ENCODE results near the gene SYT2. TPM values are rescaled to one million over a fixed set of nuclear protein-coding genes. Genes with fewer than 3 reads are reported as not detected.
"Not testable (repeated sequence)": the region's sequence is repeated elsewhere in the genome, so short reads cannot be mapped to it uniquely, and the experiment has no call there.

The SYT2 gene
- total RNA-seq, 1 experiment from 2014 or later, result 0.69 TPM

DNA sequence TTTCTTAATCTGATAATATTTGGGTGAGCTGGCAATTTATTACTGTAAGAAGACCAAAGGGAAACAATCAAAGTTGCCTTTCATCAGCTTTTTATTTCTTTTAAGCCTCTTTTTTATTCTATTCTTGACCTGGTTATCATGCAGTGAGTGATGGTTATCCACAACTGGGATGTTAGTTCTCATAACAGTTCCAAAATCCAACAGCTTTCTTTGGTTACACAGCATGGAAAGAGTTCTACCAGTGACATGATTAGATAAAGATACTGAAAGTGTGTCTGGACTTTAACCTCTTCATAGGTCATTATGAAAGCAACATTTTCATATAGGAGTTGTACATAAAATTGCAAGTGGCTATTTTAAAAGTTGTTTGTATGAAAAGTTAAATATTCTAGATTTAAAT is 163.0 kb downstream of the SYT2 start:
- no peak overlapping the region for H3K27ac ChIP-seq (ENCODE audit: low read depth, low read length, poor library complexity, severe bottlenecking)
- ChIA-PET CTCF (no interaction called here), POLR2A (ENCODE audit: low non-redundant PET) (no interaction called here)
- H3K36me3 ChIP-seq (ENCODE audit: insufficient read depth, low read length, poor library complexity, severe bottlenecking), result no peaks in the 10 kb centered on the region
- H3K4me1 ChIP-seq (ENCODE audit: insufficient read depth, low read length, poor library complexity, severe bottlenecking), result peaks cover 6% of the 10 kb centered on the region
- no peaks in the 10 kb centered on the region for H3K27me3 ChIP-seq (replicated peaks; ENCODE audit: insufficient read depth, low read depth, low read length, poor library complexity)
- intact Hi-C loops (cut with micrococcal nuclease; ENCODE audit: unreplicated experiment), result no loop called here
- H3K9me3 ChIP-seq (ENCODE audit: low read depth, low read length, poor library complexity, severe bottlenecking), result no peaks in the 10 kb centered on the region
- no peak overlapping the region for H3K4me3 ChIP-seq (ENCODE audit: low read depth, low read length, poor library complexity, severe bottlenecking)
- TF ChIP-seq EZH2 (IDR thresholded peaks at IDR 0.05; ENCODE audit: borderline replicate concordance, low read depth, low read length, poor library complexity, severe bottlenecking), result no peak
- TF ChIP-seq, protein P1, sequence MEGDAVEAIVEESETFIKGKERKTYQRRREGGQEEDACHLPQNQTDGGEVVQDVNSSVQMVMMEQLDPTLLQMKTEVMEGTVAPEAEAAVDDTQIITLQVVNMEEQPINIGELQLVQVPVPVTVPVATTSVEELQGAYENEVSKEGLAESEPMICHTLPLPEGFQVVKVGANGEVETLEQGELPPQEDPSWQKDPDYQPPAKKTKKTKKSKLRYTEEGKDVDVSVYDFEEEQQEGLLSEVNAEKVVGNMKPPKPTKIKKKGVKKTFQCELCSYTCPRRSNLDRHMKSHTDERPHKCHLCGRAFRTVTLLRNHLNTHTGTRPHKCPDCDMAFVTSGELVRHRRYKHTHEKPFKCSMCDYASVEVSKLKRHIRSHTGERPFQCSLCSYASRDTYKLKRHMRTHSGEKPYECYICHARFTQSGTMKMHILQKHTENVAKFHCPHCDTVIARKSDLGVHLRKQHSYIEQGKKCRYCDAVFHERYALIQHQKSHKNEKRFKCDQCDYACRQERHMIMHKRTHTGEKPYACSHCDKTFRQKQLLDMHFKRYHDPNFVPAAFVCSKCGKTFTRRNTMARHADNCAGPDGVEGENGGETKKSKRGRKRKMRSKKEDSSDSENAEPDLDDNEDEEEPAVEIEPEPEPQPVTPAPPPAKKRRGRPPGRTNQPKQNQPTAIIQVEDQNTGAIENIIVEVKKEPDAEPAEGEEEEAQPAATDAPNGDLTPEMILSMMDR (conservative IDR thresholded peaks at IDR 0.05; ENCODE audit: low read depth, low read length), result no peak
- no peak for DNase-seq (ENCODE audit: low spot score)
- no TSS peak for BruUV-seq (replicated peaks)

DNA sequence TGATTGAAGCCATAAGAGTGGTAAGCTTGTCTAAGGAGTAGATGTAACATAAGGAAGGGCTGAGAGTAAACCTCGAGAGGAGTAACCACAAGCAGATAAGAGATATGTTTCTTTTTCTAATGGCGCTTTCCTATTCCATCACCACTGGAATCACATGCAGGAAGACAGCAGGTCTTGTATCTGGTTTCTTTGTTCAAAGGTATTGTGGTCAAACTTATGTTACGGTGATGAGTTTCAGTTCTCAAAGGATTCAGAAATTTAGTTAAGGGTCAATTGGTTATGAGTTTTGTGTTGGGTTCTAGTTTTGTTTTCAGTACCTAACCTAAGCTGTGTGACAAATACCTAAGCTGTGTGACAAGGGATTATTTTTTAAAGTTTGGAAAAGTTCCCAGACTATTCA is 163.5 kb downstream of the SYT2 start:
- H3K36me3 ChIP-seq (ENCODE audit: insufficient read depth, low read length, poor library complexity, severe bottlenecking); POLR2A ChIA-PET (ENCODE audit: low non-redundant PET); H3K27me3 ChIP-seq (replicated peaks; ENCODE audit: insufficient read depth, low read depth, low read length, poor library complexity); H3K9me3 ChIP-seq (ENCODE audit: low read depth, low read length, poor library complexity, severe bottlenecking); CTCF ChIA-PET; intact Hi-C loops (cut with micrococcal nuclease; ENCODE audit: unreplicated experiment); H3K4me1 ChIP-seq (ENCODE audit: insufficient read depth, low read length, poor library complexity, severe bottlenecking); H3K4me3 ChIP-seq (ENCODE audit: low read depth, low read length, poor library complexity, severe bottlenecking); H3K27ac ChIP-seq (ENCODE audit: low read depth, low read length, poor library complexity, severe bottlenecking); DNase-seq (ENCODE audit: low spot score); BruUV-seq (replicated peaks): not testable (repeated sequence)

DNA sequence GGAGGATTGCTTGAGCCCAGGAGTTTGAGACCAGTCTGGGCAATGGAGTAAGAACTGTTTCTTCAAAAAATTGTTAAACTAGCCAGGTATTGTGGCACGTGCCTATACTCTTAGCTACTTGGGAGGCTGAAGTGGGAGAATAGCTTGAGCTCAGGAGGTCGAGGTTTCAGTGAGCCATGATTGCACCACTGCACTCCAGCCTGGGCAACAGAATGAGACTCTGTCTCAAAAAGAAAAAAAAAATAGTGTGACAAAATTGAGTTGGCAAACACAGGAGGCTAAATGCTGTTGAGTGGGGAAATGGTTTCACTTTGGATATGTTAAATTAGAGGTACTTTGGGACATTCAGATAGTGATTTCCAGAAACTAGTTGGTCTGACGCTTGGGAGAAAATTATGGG is 163.9 kb downstream of the SYT2 start:
- H3K36me3 ChIP-seq (ENCODE audit: insufficient read depth, low read length, poor library complexity, severe bottlenecking); H3K4me3 ChIP-seq (ENCODE audit: low read depth, low read length, poor library complexity, severe bottlenecking); H3K27ac ChIP-seq (ENCODE audit: low read depth, low read length, poor library complexity, severe bottlenecking); POLR2A ChIA-PET (ENCODE audit: low non-redundant PET); H3K4me1 ChIP-seq (ENCODE audit: insufficient read depth, low read length, poor library complexity, severe bottlenecking); BruUV-seq (replicated peaks); CTCF ChIA-PET; intact Hi-C loops (cut with micrococcal nuclease; ENCODE audit: unreplicated experiment); DNase-seq (ENCODE audit: low spot score); H3K27me3 ChIP-seq (replicated peaks; ENCODE audit: insufficient read depth, low read depth, low read length, poor library complexity); H3K9me3 ChIP-seq (ENCODE audit: low read depth, low read length, poor library complexity, severe bottlenecking): not testable (repeated sequence)

DNA sequence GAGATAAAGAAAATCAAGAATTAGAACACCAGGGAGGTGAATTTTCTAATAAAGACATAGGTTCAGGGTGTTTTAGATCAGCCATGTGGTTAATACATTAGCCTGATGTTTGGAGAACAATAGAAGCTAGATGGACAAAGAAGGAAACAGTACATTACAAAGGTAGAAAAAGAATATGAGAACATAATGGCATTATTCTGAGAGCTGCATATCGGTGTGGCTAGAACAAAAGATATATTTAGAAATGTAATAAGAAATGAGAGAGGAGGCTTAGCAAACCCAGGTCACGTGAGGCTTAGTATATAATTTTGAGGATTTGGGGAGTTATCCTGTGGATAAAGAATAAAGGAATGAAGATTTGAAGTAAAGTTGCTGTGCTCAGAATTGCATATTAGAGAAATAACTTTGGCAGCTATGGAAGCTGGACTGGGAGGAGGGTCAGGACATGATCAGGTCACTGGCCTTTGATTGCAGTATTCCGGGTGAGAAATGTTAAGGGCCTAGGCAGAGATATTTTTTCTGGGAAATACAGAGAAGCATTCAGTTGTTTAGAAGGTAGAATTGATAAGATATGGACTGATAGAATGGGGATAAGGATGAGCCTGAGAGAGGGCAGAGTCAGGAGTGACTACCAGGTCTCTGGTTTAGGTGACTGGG is 164.5 kb downstream of the SYT2 start:
- H3K27ac ChIP-seq (ENCODE audit: low read depth, low read length, poor library complexity, severe bottlenecking); BruUV-seq (replicated peaks); H3K4me1 ChIP-seq (ENCODE audit: insufficient read depth, low read length, poor library complexity, severe bottlenecking); H3K4me3 ChIP-seq (ENCODE audit: low read depth, low read length, poor library complexity, severe bottlenecking); DNase-seq (ENCODE audit: low spot score); CTCF ChIA-PET; H3K36me3 ChIP-seq (ENCODE audit: insufficient read depth, low read length, poor library complexity, severe bottlenecking); H3K27me3 ChIP-seq (replicated peaks; ENCODE audit: insufficient read depth, low read depth, low read length, poor library complexity); H3K9me3 ChIP-seq (ENCODE audit: low read depth, low read length, poor library complexity, severe bottlenecking); intact Hi-C loops (cut with micrococcal nuclease; ENCODE audit: unreplicated experiment); POLR2A ChIA-PET (ENCODE audit: low non-redundant PET): not testable (repeated sequence)

DNA sequence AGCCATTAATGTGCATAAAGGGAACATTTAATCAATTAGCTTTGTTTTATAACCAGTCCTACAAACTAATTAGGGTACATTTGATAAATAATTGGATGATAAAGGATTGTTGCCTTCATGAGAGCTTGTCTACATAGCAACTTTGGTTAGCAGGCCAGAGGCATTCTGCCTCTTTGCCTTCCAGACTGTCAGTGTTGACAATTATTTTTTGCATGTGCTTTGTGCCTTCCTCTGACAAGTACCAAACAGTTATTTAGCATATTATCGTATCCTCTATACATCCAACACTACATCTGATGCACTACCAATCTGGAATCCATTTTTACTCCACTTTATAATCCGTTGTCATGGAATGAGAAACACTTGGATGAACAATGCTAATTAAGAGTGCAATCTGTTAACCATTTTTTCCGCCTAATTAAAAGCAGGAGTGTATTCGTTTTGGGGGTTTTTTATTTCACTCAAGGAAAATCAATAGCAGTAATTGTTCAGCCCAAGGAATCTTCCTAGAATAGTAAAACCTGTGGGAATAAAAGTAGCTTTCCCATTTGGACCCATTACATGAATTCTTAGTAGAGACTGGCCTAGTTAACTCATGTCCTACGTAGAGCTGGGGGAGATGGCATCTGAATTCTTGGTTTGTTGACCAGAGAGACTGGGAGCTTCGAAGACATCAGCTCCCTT is 165.3 kb downstream of the SYT2 start:
- H3K27ac ChIP-seq (ENCODE audit: low read depth, low read length, poor library complexity, severe bottlenecking); POLR2A ChIA-PET (ENCODE audit: low non-redundant PET); H3K27me3 ChIP-seq (replicated peaks; ENCODE audit: insufficient read depth, low read depth, low read length, poor library complexity); DNase-seq (ENCODE audit: low spot score); H3K4me1 ChIP-seq (ENCODE audit: insufficient read depth, low read length, poor library complexity, severe bottlenecking); H3K4me3 ChIP-seq (ENCODE audit: low read depth, low read length, poor library complexity, severe bottlenecking); BruUV-seq (replicated peaks); H3K36me3 ChIP-seq (ENCODE audit: insufficient read depth, low read length, poor library complexity, severe bottlenecking); intact Hi-C loops (cut with micrococcal nuclease; ENCODE audit: unreplicated experiment); H3K9me3 ChIP-seq (ENCODE audit: low read depth, low read length, poor library complexity, severe bottlenecking); CTCF ChIA-PET: not testable (repeated sequence)

DNA sequence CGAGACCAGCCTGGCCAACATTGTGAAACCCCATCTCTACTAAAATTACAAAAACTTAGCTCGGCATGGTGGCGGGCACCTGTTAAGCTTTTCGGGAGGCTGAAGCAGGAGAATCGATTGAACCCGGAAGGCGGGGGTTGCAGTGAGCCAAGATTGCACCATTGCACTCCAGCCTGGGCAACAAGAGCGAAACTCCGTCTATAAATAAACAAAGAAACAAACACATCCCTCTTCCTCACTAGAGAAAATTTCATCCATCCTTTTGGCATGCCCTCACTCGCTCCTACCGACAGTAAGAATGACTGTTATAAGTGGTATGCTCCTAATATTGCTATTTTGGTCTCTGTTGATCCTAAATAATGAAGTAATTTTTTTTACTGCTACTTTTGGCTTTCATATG is 166.7 kb downstream of the SYT2 start:
- H3K4me3 ChIP-seq (ENCODE audit: low read depth, low read length, poor library complexity, severe bottlenecking); H3K27ac ChIP-seq (ENCODE audit: low read depth, low read length, poor library complexity, severe bottlenecking); H3K36me3 ChIP-seq (ENCODE audit: insufficient read depth, low read length, poor library complexity, severe bottlenecking); H3K9me3 ChIP-seq (ENCODE audit: low read depth, low read length, poor library complexity, severe bottlenecking); BruUV-seq (replicated peaks); POLR2A ChIA-PET (ENCODE audit: low non-redundant PET); intact Hi-C loops (cut with micrococcal nuclease; ENCODE audit: unreplicated experiment); H3K27me3 ChIP-seq (replicated peaks; ENCODE audit: insufficient read depth, low read depth, low read length, poor library complexity); DNase-seq (ENCODE audit: low spot score); CTCF ChIA-PET: not testable (repeated sequence)
- H3K4me1 ChIP-seq (ENCODE audit: insufficient read depth, low read length, poor library complexity, severe bottlenecking), result peaks cover 16% of the 10 kb centered on the region

DNA sequence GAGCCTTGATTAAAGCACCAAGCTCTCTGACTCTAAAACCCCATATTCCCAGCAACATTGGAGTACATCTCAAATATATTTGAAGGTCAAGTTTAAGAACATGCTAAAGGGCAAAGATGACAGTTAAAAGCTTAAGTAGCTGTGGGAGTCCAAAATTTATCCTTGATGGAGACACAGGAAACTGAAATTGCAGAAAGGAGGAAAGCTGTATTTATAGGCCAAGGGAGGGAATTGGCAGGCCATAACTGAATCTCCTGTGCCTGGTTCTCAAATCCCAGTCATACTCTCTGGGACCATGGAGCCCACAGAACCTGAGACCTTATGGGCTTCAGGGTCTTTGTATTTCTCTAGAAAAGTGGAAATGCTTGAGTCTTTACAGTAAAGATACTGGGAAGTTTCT is 167.8 kb downstream of the SYT2 start:
- intact Hi-C loops (cut with micrococcal nuclease; ENCODE audit: unreplicated experiment); H3K27me3 ChIP-seq (replicated peaks; ENCODE audit: insufficient read depth, low read depth, low read length, poor library complexity); BruUV-seq (replicated peaks); DNase-seq (ENCODE audit: low spot score); H3K36me3 ChIP-seq (ENCODE audit: insufficient read depth, low read length, poor library complexity, severe bottlenecking); H3K9me3 ChIP-seq (ENCODE audit: low read depth, low read length, poor library complexity, severe bottlenecking); H3K27ac ChIP-seq (ENCODE audit: low read depth, low read length, poor library complexity, severe bottlenecking); CTCF ChIA-PET; H3K4me3 ChIP-seq (ENCODE audit: low read depth, low read length, poor library complexity, severe bottlenecking); POLR2A ChIA-PET (ENCODE audit: low non-redundant PET): not testable (repeated sequence)
- H3K4me1 ChIP-seq (ENCODE audit: insufficient read depth, low read length, poor library complexity, severe bottlenecking), result peaks cover 16% of the 10 kb centered on the region

All from A673 (cell line).